HepG2 (cell line): ENCODE results near the gene AHCY. TPM values are rescaled to one million over a fixed set of nuclear protein-coding genes. Genes with fewer than 3 reads are reported as not detected.
A peak's percentile ranks its signal among the peaks of the same experiment; 100 is the strongest.

ENCODE experiments used
- ATAC-seq: fragments of 200-7000 bp; cut with Tn5 transposase; 3 replicates; pipeline ENCODE4 v1.9.1; 2020; ENCODE audit warnings: mild to moderate bottlenecking, moderate library complexity
- BruUV-seq: library from RNA; stranded (reverse); fragments of 400-500 nt; replicated peaks from 2 replicates; lab custom pipeline; 2021; lab: Mats Ljungman, UMichigan
- CTCF ChIA-PET: fragments of 300-600 bp; formaldehyde crosslinking; extraction: SDS; loops from one replicate; lab custom pipeline; 2021; ENCODE audit warnings: low total read pairs, inconsistent platforms, low intra/inter-chr PET ratio; lab: Yijun Ruan, JAX
- POLR2A ChIA-PET: fragments of 350-600 bp; sonication (Branson Sonifier 250); formaldehyde crosslinking; loops from one replicate; lab custom pipeline; 2020; ENCODE audit warnings: antibody characterized with exemption, inconsistent platforms; lab: Yijun Ruan, JAX
- DNase-seq: peaks from one replicate; pipeline ENCODE4 v3.0.0-alpha.2; 2015; ENCODE audit warnings: low spot score
- FAIRE-seq: peaks from 3 replicates; lab custom pipeline; 2011; peaks lifted over from hg19 to GRCh38; lab: Jason Lieb, UNC
- H2AFZ ChIP-seq: one replicate; pipeline ENCODE4 v1.6.1; 2011; ENCODE audit warnings: low read length, inconsistent platforms
- H3K27ac ChIP-seq: fragments of 300-600 bp; 3 replicates; pipeline ENCODE4 v1.8.0; 2011; ENCODE audit warnings: mixed run types, mild to moderate bottlenecking, mixed read lengths, low read length, inconsistent platforms; ENCODE audit not compliant: insufficient read depth; ENCODE audit errors: extremely low read length
- H3K27me3 ChIP-seq, 2 experiments: fragments of 200-600 bp in 1 of 2; 2 replicates in 1 of 2; 3 replicates in 1 of 2; pipeline versions ENCODE4 v1.6.0 to v1.8.0; 2011; ENCODE audit warnings: low read length in 2 of 2, mild to moderate bottlenecking in 2 of 2, moderate library complexity in 2 of 2, inconsistent platforms in 1 of 2; ENCODE audit not compliant: insufficient read depth in 2 of 2, control insufficient read depth in 1 of 2
- H3K36me3 ChIP-seq, 2 experiments: fragments of 200-600 bp in 1 of 2; replicated peaks in 1 of 2; 2 replicates in 1 of 2; 3 replicates in 1 of 2; pipeline versions ENCODE4 v1.5.1 to v1.8.0; 2011; ENCODE audit warnings: low read length in 2 of 2, inconsistent platforms in 1 of 2; ENCODE audit not compliant: insufficient read depth in 2 of 2, control insufficient read depth in 1 of 2
- H3K4me1 ChIP-seq: 2 replicates; pipeline ENCODE4 v1.5.1; 2012; ENCODE audit warnings: low read length, inconsistent platforms; ENCODE audit not compliant: insufficient read depth
- H3K4me2 ChIP-seq: 2 replicates; pipeline ENCODE4 v1.6.0; 2011; ENCODE audit warnings: low read depth, low read length, inconsistent platforms
- H3K4me3 ChIP-seq, 3 experiments: fragments of 200-600 bp in 1 of 3; sonication (generic), shearing (Covaris generic) in 1 of 3; replicated peaks in 1 of 3; 2 replicates each; pipeline ENCODE4 v1.5.1; 2011 to 2016; ENCODE audit warnings: low read length in 3 of 3, inconsistent platforms in 2 of 3, low read depth in 2 of 3, mild to moderate bottlenecking in 2 of 3, control low read depth in 1 of 3, mixed read lengths in 1 of 3; ENCODE audit not compliant: insufficient read depth in 1 of 3
- H3K79me2 ChIP-seq: one replicate; pipeline ENCODE4 v1.6.1; 2011; ENCODE audit warnings: low read length, inconsistent platforms; ENCODE audit not compliant: insufficient read depth
- H3K9ac ChIP-seq: 2 replicates; pipeline ENCODE4 v1.6.0; 2011; ENCODE audit warnings: mild to moderate bottlenecking, low read depth, low read length, inconsistent platforms; ENCODE audit not compliant: insufficient read depth
- H3K9me3 ChIP-seq: 2 replicates; pipeline ENCODE4 v1.5.1; 2012; ENCODE audit warnings: mild to moderate bottlenecking, low read length
- H4K20me1 ChIP-seq: 2 replicates; pipeline ENCODE4 v1.6.0; 2011; ENCODE audit warnings: inconsistent platforms, mild to moderate bottlenecking, low read length, moderate library complexity; ENCODE audit not compliant: insufficient read depth
- AGO2 ChIP-seq: fragments of 200-400 bp; formaldehyde crosslinking; optimal IDR thresholded peaks from 2 replicates; pipeline ENCODE3; 2017; ENCODE audit warnings: mild to moderate bottlenecking, low read depth, low read length, moderate library complexity
- CAMTA2 ChIP-seq: sonication (generic); formaldehyde crosslinking; IDR thresholded peaks from 2 replicates; pipeline ENCODE4 v1.4.0; 2020; ENCODE audit warnings: mild to moderate bottlenecking, missing genetic modification reagents, borderline replicate concordance
- CEBPB ChIP-seq: IDR thresholded peaks from 2 replicates; pipeline ENCODE4 v1.6.1; 2011; ENCODE audit warnings: low read depth, low read length, improper control_type of control experiment, borderline replicate concordance
- GFI1 ChIP-seq: sonication (generic); formaldehyde crosslinking; IDR thresholded peaks from 2 replicates; pipeline ENCODE4 v1.5.0; 2020; ENCODE audit warnings: missing genetic modification reagents, mild to moderate bottlenecking, borderline replicate concordance
- JUNB ChIP-seq: sonication (generic); formaldehyde crosslinking; IDR thresholded peaks from 2 replicates; pipeline ENCODE4 v1.8.0; 2022; ENCODE audit warnings: missing genetic modification reagents, mild to moderate bottlenecking, borderline replicate concordance
- KDM5B ChIP-seq: sonication (generic); formaldehyde crosslinking; IDR thresholded peaks from 2 replicates; pipeline ENCODE4 v1.4.0; 2020; ENCODE audit warnings: missing genetic modification reagents, mild to moderate bottlenecking, borderline replicate concordance
- KMT2A ChIP-seq: sonication (generic); formaldehyde crosslinking; IDR thresholded peaks from 2 replicates; pipeline ENCODE4 v1.4.0; 2020; ENCODE audit warnings: missing genetic modification reagents
- KMT2B ChIP-seq: IDR thresholded peaks from 2 replicates; pipeline ENCODE4 v1.6.1; 2016; ENCODE audit warnings: missing genetic modification reagents, missing compliant biosample characterization
- MNT ChIP-seq: fragments of 450-650 bp; IDR thresholded peaks from 2 replicates; pipeline ENCODE4 v1.6.1; 2016
- NPAS2 ChIP-seq: sonication (generic); formaldehyde crosslinking; IDR thresholded peaks from 2 replicates; pipeline ENCODE4 v1.8.0; 2022; ENCODE audit warnings: mild to moderate bottlenecking, missing genetic modification reagents, borderline replicate concordance
- POLR2G ChIP-seq: fragments of 200-400 bp; formaldehyde crosslinking; IDR thresholded peaks from 2 replicates; pipeline ENCODE4 v1.6.1; 2018; ENCODE audit warnings: mild to moderate bottlenecking, low read depth, low read length, moderate library complexity
- ZEB1 ChIP-seq: IDR thresholded peaks from 2 replicates; pipeline ENCODE4 v1.6.1; 2012; ENCODE audit warnings: mild to moderate bottlenecking, low read depth, inconsistent platforms; ENCODE audit not compliant: insufficient replicate concordance
- ZNF704 ChIP-seq: sonication (generic); formaldehyde crosslinking; IDR thresholded peaks from 2 replicates; pipeline ENCODE4 v1.8.1; 2023; ENCODE audit warnings: mild to moderate bottlenecking, inconsistent platforms, moderate library complexity, missing genetic modification reagents, borderline replicate concordance
- ZNF839 ChIP-seq: sonication (generic); formaldehyde crosslinking; IDR thresholded peaks from 2 replicates; pipeline ENCODE4 v1.4.0; 2020; ENCODE audit warnings: missing genetic modification reagents, mild to moderate bottlenecking, borderline replicate concordance
- WGBS: methylation state at CpG from one replicate; pipeline ENCODE4 v1.1.6; 2017; ENCODE audit warnings: low lambda C conversion rate; 5-methylcytosine and 5-hydroxymethylcytosine counted together
- in situ Hi-C: cut with HindIII; loops from 2 replicates; pipeline ENCODE4 v1.10.0; 2017; ENCODE audit warnings: low pct_unique_long_range_greater_than_20kb; ENCODE audit not compliant: extremely low pct_ligation_motif_present
- intact Hi-C: fragments of 100-400 bp; cut with micrococcal nuclease; formaldehyde crosslinking; loops from one replicate; pipeline ENCODE4 v1.10.0; 2022; ENCODE audit not compliant: unreplicated experiment
- polyA plus RNA-seq, 8 experiments: library from polyadenylated mRNA; depleted of rRNA in 3 of 8; stranded (reverse) in 7 of 8; unstranded in 1 of 8; fragments of >200 nt; fragmentation: Illumina TruSeq in 4 of 8; extraction: Trizol in 4 of 8; gene quantifications; 2 replicates each; pipeline versions ENCODE4 v1.2.1 to v1.2.3, GENCODE V29; 2011 to 2016; ENCODE audit warnings: low read depth in 4 of 8, missing spikeins in 1 of 8, mixed read lengths in 1 of 8; ENCODE audit not compliant: insufficient read depth in 1 of 8
- total RNA-seq, 5 experiments: library from RNA; depleted of rRNA; stranded (reverse); fragments of >200 nt; fragmentation: Illumina TruSeq; extraction: Trizol; gene quantifications; 2 replicates each; pipeline ENCODE4 v1.2.3, GENCODE V29; 2016; ENCODE audit warnings: low read depth in 1 of 5
- TF ChIP-seq, protein P1 (sequence below): sonication (generic); formaldehyde crosslinking; IDR thresholded peaks from 2 replicates; pipeline ENCODE4 v1.4.0; 2020; ENCODE audit warnings: mild to moderate bottlenecking, missing genetic modification reagents
- TF ChIP-seq, protein P2 (sequence below): sonication (generic); formaldehyde crosslinking; conservative IDR thresholded peaks from 2 replicates; pipeline ENCODE4 v1.4.0; 2020; ENCODE audit warnings: missing genetic modification reagents
- TF ChIP-seq, protein P3 (sequence below): sonication (generic); formaldehyde crosslinking; IDR thresholded peaks from 2 replicates; pipeline ENCODE4 v1.5.1; 2020; ENCODE audit warnings: mild to moderate bottlenecking, missing genetic modification reagents, borderline replicate concordance

AHCY gene
- total and polyA plus RNA-seq, 2 of the 13 experiments (the other 11 are each of a cell fraction or from before 2014, with no cell fraction given), result 407 to 419 TPM

GRCh38 chr20:34290471-34290870 is 12.7 kb downstream of the AHCY start:
- 97% methylated on average over 11 of the region's 11 CpGs for WGBS
- Histone ChIP-seq H4K20me1 (peaks cover 16% of the 10 kb centered on the region; the same call in 1 of the 2 replicates), H2AFZ (no peak overlapping the region), H3K9ac (no peak overlapping the region), H3K27me3 (no peaks in the 10 kb centered on the region), H3K36me3 (peaks cover 75 to 92% of the 10 kb centered on the region in 2 experiments), H3K4me3 (no peak overlapping the region), H3K9me3 (no peaks in the 10 kb centered on the region), H3K27ac (no peak overlapping the region), H3K4me1 (no peaks in the 10 kb centered on the region), H3K79me2 (peaks cover 14% of the 10 kb centered on the region), H3K4me2 (no peak overlapping the region)
- intact Hi-C loops (no loop called here), in situ Hi-C loops (no loop called here)
- no peak for ATAC-seq
- ChIA-PET POLR2A (interaction anchor here (0.5 to 1.1 kb wide), 2 partner anchors 10 to 178 kb away, joined by 3 read pairs; no protein-coding TSS in a partner anchor), CTCF (no interaction called here)
- FAIRE-seq, result no peak
- no TSS peak for BruUV-seq
- no peak for DNase-seq
- 0 out of 2 replicates have a peak, but pooled peaks have one; percentile 3 for TF ChIP-seq POLR2G
- TF ChIP-seq KMT2B, result no peak
- TF ChIP-seq ZNF704 (CRISPR knock-in tag), result no peak
- TF ChIP-seq, protein P1, sequence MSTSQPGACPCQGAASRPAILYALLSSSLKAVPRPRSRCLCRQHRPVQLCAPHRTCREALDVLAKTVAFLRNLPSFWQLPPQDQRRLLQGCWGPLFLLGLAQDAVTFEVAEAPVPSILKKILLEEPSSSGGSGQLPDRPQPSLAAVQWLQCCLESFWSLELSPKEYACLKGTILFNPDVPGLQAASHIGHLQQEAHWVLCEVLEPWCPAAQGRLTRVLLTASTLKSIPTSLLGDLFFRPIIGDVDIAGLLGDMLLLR (CRISPR knock-in tag), result 0 out of 2 replicates have a peak, but pooled peaks have one; percentile 56
- no peak for TF ChIP-seq MNT
- no peak for TF ChIP-seq JUNB (CRISPR knock-in tag)
- TF ChIP-seq CAMTA2 (CRISPR knock-in tag), result 0 out of 2 replicates have a peak, but pooled peaks have one; percentile 23
- TF ChIP-seq ZEB1, result no peak
- TF ChIP-seq AGO2, result peak; percentile 79
- TF ChIP-seq ZNF839 (CRISPR knock-in tag), result no peak
- no peak for TF ChIP-seq NPAS2 (CRISPR knock-in tag)
- TF ChIP-seq CEBPB, result no peak
- TF ChIP-seq, protein P2, sequence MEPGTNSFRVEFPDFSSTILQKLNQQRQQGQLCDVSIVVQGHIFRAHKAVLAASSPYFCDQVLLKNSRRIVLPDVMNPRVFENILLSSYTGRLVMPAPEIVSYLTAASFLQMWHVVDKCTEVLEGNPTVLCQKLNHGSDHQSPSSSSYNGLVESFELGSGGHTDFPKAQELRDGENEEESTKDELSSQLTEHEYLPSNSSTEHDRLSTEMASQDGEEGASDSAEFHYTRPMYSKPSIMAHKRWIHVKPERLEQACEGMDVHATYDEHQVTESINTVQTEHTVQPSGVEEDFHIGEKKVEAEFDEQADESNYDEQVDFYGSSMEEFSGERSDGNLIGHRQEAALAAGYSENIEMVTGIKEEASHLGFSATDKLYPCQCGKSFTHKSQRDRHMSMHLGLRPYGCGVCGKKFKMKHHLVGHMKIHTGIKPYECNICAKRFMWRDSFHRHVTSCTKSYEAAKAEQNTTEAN, result no peak
- peak; percentile 35; the same call in 1 of the 2 replicates for TF ChIP-seq KDM5B (CRISPR knock-in tag)
- TF ChIP-seq, protein P3, sequence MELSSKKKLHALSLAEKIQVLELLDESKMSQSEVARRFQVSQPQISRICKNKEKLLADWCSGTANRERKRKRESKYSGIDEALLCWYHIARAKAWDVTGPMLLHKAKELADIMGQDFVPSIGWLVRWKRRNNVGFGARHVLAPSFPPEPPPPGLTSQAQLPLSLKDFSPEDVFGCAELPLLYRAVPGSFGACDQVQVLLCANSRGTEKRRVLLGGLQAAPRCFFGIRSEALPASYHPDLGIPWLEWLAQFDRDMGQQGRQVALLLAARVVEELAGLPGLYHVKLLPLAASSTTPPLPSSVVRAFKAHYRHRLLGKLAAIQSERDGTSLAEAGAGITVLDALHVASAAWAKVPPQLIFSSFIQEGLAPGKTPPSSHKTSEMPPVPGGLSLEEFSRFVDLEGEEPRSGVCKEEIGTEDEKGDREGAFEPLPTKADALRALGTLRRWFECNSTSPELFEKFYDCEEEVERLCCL (CRISPR knock-in tag), result no peak
- TF ChIP-seq GFI1 (CRISPR knock-in tag), result no peak
- no peak for TF ChIP-seq KMT2A (CRISPR knock-in tag)
